IPS DF 4.7 (cell line): ENCODE results near the gene HCRTR1.
"Not testable (repeated sequence)": the region's sequence is repeated elsewhere in the genome, so short reads cannot be mapped to it uniquely, and the experiment has no call there.

Source experiments
- DNase-seq: peaks from one replicate; pipeline ENCODE4 v3.0.0-alpha.2; 2013; ENCODE audit warnings: low spot score; ENCODE audit errors: extremely low read depth

HCRTR1 gene

GRCh38 chr1:31581821-31582810, 35.4 kb upstream of the HCRTR1 start:
- no peak for DNase-seq

- DNase-seq, result no peak
Measured at GRCh38 chr1:31583082-31583994, 34.2 kb upstream of the HCRTR1 start.

- DNase-seq, result no peak
Measured at GRCh38 chr1:31583995-31584868, 33.3 kb upstream of the HCRTR1 start.

- DNase-seq, result no peak
Measured at GRCh38 chr1:31584869-31585735, 32.4 kb upstream of the HCRTR1 start.

GRCh38 chr1:31585736-31586365, 31.6 kb upstream of the HCRTR1 start:
- DNase-seq, result no peak

- no peak for DNase-seq
Measured at GRCh38 chr1:31586376-31587327, 30.8 kb upstream of the HCRTR1 start.

- DNase-seq, result not testable (repeated sequence)
Measured at GRCh38 chr1:31587328-31587699, 30.2 kb upstream of the HCRTR1 start.

GRCh38 chr1:31587720-31588423, 29.6 kb upstream of the HCRTR1 start:
- no peak for DNase-seq

GRCh38 chr1:31588751-31589515, 28.6 kb upstream of the HCRTR1 start:
- DNase-seq, result no peak

- DNase-seq, result no peak
Measured at GRCh38 chr1:31591425-31592093, 25.9 kb upstream of the HCRTR1 start.

- no peak for DNase-seq
Measured at GRCh38 chr1:31592132-31592531, 25.4 kb upstream of the HCRTR1 start.

- no peak for DNase-seq
Measured at GRCh38 chr1:31593136-31593665, 24.3 kb upstream of the HCRTR1 start.

- DNase-seq, result no peak
Measured at GRCh38 chr1:31593770-31594632, 23.5 kb upstream of the HCRTR1 start.

GRCh38 chr1:31595836-31596736, 21.4 kb upstream of the HCRTR1 start:
- DNase-seq, result no peak
